Liver (tissue), 3 donors: ENCODE measurements around the gene MPC2.

Experiments
- ATF3 ChIP-seq: IDR thresholded peaks from 2 replicates; pipeline ENCODE4 v1.6.1; 2016; ENCODE audit warnings: antibody characterized with exemption
- CTCF ChIP-seq: fragments of 150-350 bp; IDR thresholded peaks from 2 replicates; pipeline ENCODE4 v1.5.1; 2017; ENCODE audit warnings: improper control_type of control experiment, low read depth, low read length; ENCODE audit not compliant: missing input control
- EGR1 ChIP-seq, 2 donors: IDR thresholded peaks; 2 replicates each; pipeline ENCODE4 v1.6.1; 2016 to 2018; ENCODE audit warnings: antibody characterized with exemption in 2 of 2, low read depth in 2 of 2
- YY1 ChIP-seq: IDR thresholded peaks from 2 replicates; pipeline ENCODE4 v1.6.1; 2016; ENCODE audit warnings: antibody characterized with exemption, mild to moderate bottlenecking
- donor health status: healthy.
- donor health status: healthy.

- no peak for TF ChIP-seq CTCF
- peak; percentile 93 for TF ChIP-seq YY1
- TF ChIP-seq EGR1 (IDR thresholded peaks at IDR 0.05; ENCODE audit: low read depth in 2 of 2), result peak in 1 of 2 donors; percentile 24
- no peak for TF ChIP-seq ATF3
These were observed 60.2 kb downstream of the MPC2 start for GRCh38 chr1:167876597-167877175.
